ENCODE results near the gene CEPT1.

GRCh38 chr1:111214074-111214801, 74.2 kb downstream of the CEPT1 start:
- TF ChIP-seq CTCF (IDR thresholded peaks at IDR 0.05) (no peak), POLR2A (IDR thresholded peaks at IDR 0.05) (no peak)
